NOMO-1 treated with dmso at 0.1 percent for 144 hours (cell line): Measurements from ENCODE around the gene THY1.
"Not testable (repeated sequence)": the region's sequence is repeated elsewhere in the genome, so short reads cannot be mapped to it uniquely, and the experiment has no call there.

Experiments used
- DNase-seq: peaks from one replicate; lab custom pipeline; 2025; ENCODE audit not compliant: unreplicated experiment; lab: John Stamatoyannopoulos, UW

Gene THY1

GRCh38 chr11:119445850-119446249, 22.9 kb upstream of the THY1 start:
- DNase-seq, result no peak

GRCh38 chr11:119445379-119445778, 22.4 kb upstream of the THY1 start:
- DNase-seq, result no peak

GRCh38 chr11:119441898-119442243, 18.9 kb upstream of the THY1 start:
- no peak for DNase-seq

- no peak for DNase-seq
These were observed 15.6 kb upstream of the THY1 start for GRCh38 chr11:119438599-119438998.

- DNase-seq, result not testable (repeated sequence)
These were observed 14.5 kb upstream of the THY1 start for GRCh38 chr11:119437521-119437920.

- DNase-seq, result no peak
These were observed 13.7 kb upstream of the THY1 start for GRCh38 chr11:119436711-119437110.

GRCh38 chr11:119436093-119436492, 13.1 kb upstream of the THY1 start:
- no peak for DNase-seq

GRCh38 chr11:119434591-119435330, 11.8 kb upstream of the THY1 start:
- DNase-seq, result no peak

GRCh38 chr11:119433358-119433725, 10.4 kb upstream of the THY1 start:
- DNase-seq, result no peak

- DNase-seq, result no peak
These were observed 9.7 kb upstream of the THY1 start for GRCh38 chr11:119432484-119433357.

GRCh38 chr11:119431523-119431922, 8.6 kb upstream of the THY1 start:
- no peak for DNase-seq

- DNase-seq, result no peak
These were observed 4.3 kb upstream of the THY1 start for GRCh38 chr11:119427279-119427678.

GRCh38 chr11:119426142-119426541, 3.2 kb upstream of the THY1 start:
- no peak for DNase-seq

- no peak for DNase-seq
These were observed 1.8 kb upstream of the THY1 start for GRCh38 chr11:119424775-119425174.

- DNase-seq, result no peak
These were observed 1.3 kb upstream of the THY1 start for GRCh38 chr11:119424276-119424675.

GRCh38 chr11:119423509-119424254, 710 bp upstream of the THY1 start:
- no peak for DNase-seq

- DNase-seq, result no peak
These were observed 797 bp downstream of the THY1 start for GRCh38 chr11:119421941-119422808.

- DNase-seq, result no peak
These were observed 1.6 kb downstream of the THY1 start for GRCh38 chr11:119421351-119421750.

- DNase-seq, result no peak
These were observed 2.3 kb downstream of the THY1 start for GRCh38 chr11:119420631-119421030.

- no peak for DNase-seq
These were observed 3.0 kb downstream of the THY1 start for GRCh38 chr11:119419834-119420492.
